HG03045 (cell line): ENCODE results near the gene CRISP2.
"Not testable (repeated sequence)": the region's sequence is repeated elsewhere in the genome, so short reads cannot be mapped to it uniquely, and the experiment has no call there.

Experiments used
- ATAC-seq: cut with Tn5 transposase; IDR thresholded peaks from one replicate; pipeline ENCODE4 v1.9.1; 2021; ENCODE audit warnings: mild to moderate bottlenecking, moderate library complexity; ENCODE audit not compliant: unreplicated experiment

The CRISP2 gene, protein sequence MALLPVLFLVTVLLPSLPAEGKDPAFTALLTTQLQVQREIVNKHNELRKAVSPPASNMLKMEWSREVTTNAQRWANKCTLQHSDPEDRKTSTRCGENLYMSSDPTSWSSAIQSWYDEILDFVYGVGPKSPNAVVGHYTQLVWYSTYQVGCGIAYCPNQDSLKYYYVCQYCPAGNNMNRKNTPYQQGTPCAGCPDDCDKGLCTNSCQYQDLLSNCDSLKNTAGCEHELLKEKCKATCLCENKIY

DNA sequence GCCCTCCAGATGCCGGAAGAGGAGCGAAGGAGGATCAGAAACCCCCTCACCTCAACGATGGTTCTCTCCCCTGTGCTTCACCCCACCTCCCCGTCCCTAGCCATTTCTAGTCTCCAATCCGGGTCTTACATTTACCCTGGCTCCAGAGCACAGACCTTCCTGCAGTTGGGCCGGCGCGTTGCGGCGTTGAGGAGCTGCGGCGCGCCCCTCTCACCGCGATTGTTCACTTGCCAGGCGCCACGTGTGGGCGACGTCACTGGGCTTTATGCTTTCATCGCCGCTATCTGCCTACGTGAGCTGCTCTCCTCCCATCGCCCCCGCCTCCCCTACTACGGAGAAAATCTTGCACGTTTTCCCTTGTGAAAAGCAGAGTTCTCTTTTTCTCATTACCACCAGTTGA is at the start of gene CRISP2:
TSS of gene CRISP2 (minus strand) at position 198 of the 400 bp plus-strand sequence. CDS start 4,347 bp downstream, outside the sequence.
- ATAC-seq = no peak

DNA sequence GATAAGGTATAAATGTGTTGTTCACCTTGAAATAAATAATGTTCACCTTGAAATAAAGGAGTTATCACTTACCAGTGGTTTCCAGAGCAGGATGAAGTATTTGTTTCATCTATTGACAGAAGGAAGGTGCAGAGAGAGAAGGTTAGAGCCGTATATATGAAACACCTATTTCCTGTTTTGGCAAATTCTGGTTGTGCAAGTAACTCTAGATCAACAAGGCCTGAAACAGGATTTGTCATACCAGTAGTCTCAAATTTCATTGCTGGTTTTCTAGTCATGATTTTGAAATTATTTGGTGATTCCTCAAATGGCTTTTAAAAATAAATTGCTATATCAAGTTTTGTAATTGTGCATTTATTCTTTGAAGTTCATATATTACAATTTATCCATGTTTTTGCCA is 30.9 kb upstream of the CRISP2 start, which contains the start of gene CRISP3:
TSS of gene CRISP3 (minus strand) at position 130 of the 400 bp plus-strand sequence. CDS start at position 109, 21 bp downstream.
- ATAC-seq = no peak

DNA sequence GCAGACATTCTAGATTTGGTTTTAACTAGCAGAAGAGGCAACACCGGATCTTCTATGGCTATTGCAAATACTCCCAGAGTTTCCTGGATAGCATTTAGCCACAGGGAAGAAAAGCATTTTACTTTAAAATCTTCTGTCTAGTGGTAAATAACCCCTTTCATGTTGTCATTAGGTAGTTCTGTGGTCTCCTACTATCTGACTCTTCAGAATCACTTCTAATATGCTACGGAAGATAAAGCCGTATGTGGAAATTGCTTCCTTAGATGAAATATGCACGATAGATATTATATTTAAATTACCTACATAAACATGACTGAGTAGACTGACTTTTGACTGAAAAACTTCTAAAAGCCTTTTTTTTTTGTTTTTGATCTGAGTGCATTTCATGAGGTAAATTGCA is 30.1 kb upstream of the CRISP2 start:
- no peak for ATAC-seq

DNA sequence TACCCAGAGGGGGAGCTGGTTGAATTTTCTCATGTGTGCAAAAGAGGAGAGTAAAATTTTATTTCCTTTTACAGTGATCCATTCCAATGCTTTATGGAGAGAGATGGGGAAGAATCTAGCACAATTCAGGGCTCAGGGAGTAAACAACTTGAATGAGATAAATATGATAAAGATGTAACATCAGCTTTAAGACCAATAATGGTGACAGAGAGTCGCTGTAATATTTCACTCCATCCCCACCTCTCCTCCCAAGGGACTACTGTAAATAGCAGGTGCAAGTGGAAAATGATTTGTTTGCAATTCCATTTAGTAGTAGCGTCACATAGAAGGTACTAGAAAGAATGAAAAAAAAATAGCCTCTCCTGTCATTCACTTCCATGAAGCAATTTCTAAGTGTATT is 26.1 kb upstream of the CRISP2 start:
- no peak for ATAC-seq

DNA sequence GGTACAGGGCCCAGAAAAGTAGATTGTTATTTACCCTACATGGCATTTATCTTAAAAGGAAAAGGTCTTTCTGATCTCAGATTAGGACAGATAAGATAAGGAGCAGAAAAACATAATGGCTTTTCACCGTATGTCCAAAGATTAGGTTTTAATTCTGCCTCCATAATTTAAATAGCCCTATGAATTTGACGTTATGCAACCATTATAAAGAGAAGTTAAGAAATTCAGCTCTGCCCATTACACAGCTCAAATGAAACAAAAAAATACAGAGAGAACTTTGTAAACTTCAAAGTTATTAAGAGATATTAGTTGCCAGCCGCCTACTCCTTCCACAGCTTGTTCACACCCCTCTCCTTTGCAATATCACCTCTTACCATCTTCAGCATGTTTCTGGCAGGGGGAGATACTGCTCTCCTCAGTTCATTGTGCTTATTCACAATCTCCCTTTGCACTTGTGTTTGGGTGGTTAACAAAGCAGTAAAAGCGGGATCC is 22.7 kb upstream of the CRISP2 start:
- no peak for ATAC-seq

DNA sequence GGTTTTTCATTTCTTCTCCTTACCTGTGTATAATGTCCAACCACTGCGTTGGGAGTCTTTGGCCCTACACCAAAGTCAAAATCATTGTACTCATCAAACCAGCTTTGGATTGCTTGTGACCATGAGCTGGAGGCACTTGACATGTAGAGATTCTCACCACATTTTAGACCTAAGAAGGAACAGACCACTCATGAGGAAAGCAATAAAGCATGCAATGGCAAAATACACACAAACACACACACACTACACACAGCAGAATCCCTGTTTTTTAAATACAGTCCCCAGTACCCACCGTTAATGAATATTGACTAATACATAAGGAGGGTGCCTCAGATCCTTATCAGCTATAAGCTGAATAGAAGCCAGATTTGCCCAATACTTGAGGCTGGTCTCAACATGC is 20.3 kb upstream of the CRISP2 start:
- ATAC-seq = no peak

DNA sequence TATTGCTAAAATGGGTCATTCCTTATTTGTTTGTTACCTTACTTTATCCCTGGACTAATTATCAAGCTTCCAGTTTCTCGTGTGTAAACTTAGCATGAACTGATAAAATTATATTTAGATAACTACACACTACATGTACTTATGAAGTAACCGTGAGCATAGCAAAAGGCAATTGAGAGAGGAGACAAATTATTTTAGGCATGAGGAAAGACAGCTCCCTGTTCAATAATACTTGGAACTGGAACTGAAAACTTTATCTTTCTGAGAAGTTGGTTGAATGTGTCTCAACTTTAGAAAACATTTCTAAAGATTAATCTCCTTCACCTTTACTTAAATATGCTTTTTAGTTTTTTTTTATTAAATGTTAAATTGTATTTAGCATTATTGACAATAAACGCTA is 19.4 kb upstream of the CRISP2 start:
- ATAC-seq = no peak

DNA sequence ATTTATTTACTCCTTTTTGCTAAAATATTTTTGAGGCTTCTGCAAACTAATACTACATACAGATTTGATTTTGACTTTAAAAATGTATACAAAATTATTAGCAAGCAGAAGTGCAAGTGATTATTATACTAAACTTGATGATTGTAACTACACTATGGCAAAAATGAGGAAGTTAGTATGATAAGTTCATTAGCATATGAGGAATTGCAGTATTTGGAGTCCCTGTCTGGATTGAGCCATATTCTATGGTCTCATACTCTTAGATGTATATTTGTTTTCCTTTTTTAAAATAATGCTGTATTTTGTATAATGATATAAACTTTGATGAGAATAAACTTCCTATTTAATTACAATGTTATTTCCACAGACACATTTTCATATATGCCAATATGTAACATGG is 16.9 kb upstream of the CRISP2 start:
- ATAC-seq = no peak

DNA sequence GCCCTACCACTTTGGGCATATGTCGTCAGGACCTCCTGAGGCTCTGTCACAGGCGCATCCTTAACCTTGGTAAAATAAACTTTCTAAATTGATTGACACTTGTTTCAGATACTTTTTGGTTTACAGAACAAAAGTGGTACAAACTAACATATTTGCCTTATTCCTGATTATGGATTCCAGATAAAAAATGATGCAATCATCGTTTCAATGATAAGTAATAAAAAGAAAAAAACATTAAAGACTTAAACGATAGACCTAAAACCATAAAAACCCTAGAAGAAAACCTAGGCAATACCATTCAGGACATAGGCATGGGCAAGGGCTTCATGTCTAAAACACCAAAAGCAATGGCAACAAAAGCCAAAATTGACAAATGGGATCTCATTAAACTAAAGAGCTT is 10.6 kb upstream of the CRISP2 start:
- not testable (repeated sequence) for ATAC-seq

DNA sequence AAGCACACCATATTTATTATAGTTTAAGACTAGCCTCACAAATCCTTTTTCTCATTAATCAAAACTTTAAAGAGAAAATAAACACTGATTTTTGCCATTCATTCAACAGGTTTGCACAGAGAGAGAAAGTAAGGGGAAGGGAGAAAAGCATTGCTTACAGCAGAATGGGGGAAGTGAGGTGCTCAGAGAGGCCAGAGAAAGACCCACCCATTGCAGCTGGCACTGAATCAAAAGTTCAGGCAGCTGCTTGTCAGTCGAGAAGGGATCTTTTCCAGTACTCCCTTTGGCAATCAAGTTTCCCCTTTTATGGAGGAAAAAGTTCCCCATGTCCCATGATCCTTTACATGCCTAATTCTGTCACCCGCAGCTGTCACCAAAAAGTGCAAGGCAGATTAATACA is 8.0 kb upstream of the CRISP2 start:
- ATAC-seq = no peak

DNA sequence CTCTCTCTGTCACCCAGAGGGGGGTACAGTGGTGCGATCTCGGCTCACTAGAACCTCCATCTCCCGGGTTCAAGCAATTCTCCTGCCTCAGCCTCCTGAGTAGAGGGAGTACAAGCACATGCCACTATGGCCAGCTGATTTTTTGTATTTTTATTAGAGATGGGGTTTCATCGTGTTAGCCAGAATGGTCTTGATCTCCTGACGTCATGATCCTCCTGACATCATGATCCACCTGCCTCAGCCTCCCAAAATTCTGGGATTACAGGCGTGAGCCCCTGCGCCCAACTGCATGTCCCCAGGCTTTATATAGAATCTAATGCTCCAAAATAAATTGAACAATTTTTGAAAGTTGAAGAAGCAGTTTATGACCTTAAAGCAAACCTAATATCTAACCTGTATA is 7.0 kb upstream of the CRISP2 start:
- no peak for ATAC-seq

DNA sequence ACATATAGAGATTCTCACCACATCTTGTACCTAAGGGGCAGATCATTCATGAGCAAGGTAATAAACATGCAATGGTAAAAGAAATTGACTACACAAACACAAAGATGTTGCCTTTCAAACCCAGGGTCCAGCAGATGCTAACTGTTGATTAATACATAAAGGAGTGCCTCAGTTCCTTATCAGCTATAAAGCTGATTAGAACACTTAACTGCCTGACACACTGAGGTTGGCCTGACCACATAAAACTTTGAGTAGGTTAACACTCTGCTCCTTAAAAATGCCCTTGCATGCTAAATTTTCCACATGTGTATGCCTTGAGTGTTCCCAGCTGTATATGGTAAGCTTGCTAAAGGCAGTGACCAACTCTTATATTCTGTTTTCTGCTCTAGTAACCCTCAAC is 14.9 kb downstream of the CRISP2 start:
- ATAC-seq = no peak

DNA sequence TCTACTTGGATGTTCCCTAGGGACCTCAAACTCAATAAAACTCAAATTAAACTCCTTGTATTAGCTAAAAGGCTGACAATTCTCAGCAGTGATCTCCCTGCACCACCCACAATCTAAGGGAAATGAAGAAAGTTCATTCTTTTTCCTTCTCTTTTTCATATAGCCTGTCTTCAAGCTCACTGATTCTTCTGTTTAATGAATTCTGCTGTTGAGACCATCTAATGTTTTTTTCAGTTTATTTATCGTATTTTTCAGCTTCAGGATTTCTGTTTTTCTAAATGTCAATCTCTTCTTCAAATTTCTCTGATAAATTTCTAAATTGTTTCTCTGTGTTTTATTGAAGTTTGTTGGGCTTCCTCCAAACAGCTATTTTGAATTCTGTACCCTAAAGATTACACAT is 19.8 kb downstream of the CRISP2 start:
- ATAC-seq = no peak

DNA sequence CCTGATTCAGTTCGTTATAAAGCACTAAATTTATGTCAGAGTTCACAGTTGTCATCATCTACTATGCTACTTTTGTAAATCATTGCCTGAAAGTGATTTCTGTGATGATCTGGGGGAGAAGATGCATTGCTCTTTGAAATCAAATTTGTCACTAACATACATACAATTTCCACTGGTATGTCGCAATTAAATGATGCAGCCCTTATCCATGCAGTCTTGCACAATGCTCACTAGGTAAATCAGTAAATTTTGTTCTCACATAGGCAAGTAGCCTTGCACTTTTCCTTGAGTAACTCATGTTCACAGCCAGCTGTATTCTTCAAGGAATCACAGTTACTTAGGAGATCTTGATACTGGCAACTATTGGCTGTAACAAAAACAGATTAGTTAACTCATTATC is 20.8 kb downstream of the CRISP2 start:
- no peak for ATAC-seq

DNA sequence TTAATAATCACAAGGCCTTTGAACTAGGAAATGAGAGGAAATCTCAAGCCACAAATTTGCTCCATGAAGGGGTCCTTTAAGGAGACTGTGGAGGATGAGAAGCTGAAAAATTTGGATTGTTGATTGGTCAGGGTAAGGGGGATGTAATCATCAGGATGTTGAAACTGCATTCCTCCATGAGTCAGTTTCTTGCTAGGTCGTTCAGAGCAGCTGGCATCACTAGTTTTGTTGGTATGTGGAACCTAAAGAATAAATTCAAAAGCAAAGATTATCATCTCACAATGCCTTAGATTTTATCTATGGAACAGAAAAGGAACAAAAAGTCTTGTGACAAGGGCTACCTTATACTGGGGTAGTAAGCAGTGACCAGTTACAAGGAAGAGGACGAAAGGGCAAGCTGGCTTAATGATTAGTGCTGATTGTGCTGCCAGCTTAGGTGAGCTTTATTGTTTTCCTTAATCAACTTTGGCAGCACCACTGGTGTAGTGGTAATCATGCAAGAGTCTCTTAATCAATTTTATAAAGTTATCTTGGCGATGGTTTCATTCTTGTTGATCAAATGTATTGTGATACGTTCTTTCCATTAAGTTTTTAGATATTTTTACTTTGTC is 36.6 kb downstream of the CRISP2 start:
- no peak for ATAC-seq

DNA sequence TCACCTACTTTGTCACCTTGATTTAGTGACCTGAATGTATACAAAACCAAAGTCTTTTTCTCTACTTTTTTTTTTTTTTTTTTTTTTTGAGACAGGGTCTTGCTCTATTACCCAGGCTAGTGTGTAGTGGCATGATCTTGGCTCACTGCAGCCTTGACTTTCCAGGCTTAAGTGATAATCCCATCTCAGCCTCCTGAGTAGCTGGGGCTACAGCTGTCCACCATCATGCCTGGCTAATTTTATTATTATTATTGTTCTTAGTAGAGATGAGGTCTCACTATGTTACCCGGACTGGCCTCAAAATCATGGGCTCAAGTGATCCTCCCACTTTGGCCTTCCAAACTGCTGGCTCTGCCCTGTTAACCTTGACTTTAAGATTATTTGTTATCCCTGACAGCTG is 37.5 kb downstream of the CRISP2 start:
- ATAC-seq = no peak

DNA sequence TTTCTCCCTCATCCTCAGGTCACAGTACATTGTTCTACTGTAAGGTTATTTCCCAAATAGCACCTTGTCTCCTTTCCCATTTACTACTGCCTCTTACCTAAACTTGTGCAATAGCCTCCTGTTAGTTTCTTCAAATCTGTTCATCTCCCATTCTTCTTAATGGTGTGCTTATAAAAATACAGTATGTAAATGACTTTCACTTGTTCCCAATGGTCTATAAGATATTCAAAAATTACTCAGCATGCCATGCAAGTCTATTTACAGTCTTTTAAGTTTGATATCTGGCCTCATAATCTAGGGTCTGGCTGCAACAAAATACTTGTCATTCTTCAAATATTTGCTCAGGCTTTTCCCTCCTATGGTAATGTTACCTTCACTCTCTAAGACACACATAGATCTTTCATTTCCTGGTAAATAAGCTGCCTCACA is 45.2 kb downstream of the CRISP2 start:
- no peak for ATAC-seq

DNA sequence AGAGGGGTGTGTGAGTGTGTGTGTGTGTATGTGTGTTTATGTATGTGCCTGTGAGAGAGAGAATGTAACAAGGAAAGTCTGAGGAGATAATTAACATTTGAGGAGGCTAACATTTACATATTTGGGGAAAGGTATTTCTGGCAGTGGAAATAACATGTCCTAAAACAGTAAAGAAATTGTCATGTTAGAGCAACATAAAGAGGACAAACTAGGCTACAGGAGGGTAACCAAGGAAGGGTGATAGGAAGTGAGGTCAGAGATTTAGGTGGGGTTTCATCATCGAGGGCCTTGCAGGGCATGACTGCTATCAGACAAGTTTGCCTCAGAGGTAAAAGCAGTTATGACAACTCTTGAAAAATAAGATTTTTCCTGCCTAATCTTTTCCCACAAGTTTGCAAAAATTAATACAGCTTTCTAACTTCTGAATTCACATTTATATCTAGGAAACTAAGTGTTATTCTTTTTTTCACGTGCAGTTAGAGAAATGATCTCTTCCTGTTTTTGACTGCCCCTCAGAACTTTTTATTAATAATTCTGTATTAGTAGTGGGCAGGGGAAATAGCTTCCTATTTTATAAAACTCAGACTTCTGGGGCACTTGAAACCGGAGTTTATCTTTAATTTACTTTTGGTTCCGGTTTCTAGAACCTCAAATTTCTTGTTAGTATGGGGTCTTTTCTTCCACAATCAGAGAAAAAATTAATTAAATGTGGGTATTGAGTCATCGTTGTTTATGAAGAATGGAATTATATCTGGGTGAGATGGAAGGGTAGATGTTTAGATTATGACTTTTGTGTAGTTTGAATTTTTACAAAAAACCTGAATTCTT is 46.2 kb downstream of the CRISP2 start:
- ATAC-seq = no peak

DNA sequence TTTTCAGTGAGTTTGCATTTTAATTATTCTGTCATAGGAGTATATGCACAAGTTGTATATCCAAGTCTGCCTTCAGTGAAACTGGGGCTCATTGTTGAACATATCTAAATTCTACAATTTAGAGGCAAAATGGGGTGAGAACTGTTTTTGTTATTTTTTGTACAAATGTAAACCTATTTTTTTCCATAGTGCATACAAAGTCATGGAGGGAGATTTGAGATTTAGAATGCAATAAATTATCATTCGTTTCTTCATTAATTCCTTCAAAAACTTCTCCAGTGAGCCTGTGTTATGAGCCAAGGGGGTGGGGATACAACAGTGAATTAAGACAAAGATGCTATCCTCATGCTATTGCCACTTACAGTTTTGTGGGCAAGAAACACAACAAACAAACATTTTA is 46.9 kb downstream of the CRISP2 start:
- no peak for ATAC-seq

DNA sequence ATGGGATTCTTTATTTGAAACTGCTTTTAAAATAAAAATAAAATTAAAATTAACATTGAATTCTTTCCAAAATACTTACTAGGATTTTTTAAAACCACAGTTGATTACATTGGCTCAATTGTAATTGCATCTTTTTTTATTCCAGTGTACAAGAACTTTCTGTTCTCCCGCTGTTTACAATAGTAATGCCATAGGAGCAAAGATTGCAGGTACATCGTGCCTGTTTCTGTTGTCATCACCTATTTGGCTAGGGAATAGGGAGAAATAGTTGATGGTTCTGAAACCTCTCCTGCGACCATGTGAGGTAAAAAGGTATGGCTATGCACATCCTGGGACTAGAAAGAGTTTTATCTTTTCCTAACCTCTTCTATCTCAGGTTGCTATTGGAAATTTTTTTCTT is 48.5 kb downstream of the CRISP2 start:
- no peak for ATAC-seq

DNA sequence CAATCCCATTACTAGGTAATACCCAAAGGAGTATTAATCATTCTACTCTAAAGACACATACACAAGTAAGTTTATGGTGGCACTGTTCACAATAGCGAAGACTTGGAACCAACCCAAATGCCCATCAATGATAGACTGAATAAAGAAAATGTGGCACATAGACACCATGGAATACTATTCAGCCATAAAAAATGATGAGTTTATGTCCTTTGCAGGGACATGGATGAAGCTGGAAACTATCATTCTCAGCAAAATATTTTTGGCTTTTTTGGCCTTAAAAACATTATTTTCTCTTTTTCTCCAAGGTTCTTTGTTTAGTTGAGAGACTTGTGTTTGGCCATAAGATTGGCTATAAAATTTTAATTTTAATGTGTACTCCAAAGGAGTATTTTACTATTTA is 49.3 kb downstream of the CRISP2 start:
- ATAC-seq = not testable (repeated sequence)

DNA sequence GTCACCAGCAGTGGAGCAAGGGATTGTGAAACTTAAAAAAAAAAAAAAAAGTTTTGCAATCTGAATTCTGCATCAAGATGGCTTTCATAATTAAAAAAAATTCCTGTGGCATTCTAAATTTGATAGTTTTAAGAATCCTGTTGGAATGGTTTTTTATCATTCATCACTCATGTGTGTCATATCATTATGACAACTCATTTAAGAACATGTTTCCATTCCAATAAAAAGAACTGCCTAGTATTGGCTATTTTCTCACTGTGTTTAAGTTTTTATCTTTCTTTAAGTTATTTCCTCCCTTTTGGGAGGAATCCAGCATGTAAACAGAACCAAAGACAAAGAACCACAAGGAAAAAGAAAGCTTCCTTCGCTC is 50.5 kb downstream of the CRISP2 start:
- ATAC-seq = no peak
